Liver (tissue), 9 donors: Measurements from ENCODE around the gene ZC3HAV1. TPM values are rescaled to one million over a fixed set of nuclear protein-coding genes. Genes with fewer than 3 reads are reported as not detected.

Experiments
- DNase-seq: peaks from one replicate; pipeline ENCODE4 v3.0.0-alpha.2; 2017; ENCODE audit warnings: low spot score
- H3K27ac ChIP-seq, 2 donors: one replicate each; pipeline ENCODE4 v1.7.0; 2013; ENCODE audit warnings: inconsistent platforms in 2 of 2, low read length in 2 of 2, control low read depth in 1 of 2, low read depth in 1 of 2, mild to moderate bottlenecking in 1 of 2
- H3K27me3 ChIP-seq, 4 donors: one replicate each; pipeline versions ENCODE4 v1.6.1 to v1.7.0; 2013; ENCODE audit warnings: low read length in 3 of 4, inconsistent platforms in 1 of 4, mild to moderate bottlenecking in 1 of 4, moderate library complexity in 1 of 4; ENCODE audit not compliant: control insufficient read depth in 4 of 4, insufficient read depth in 4 of 4
- H3K36me3 ChIP-seq, 4 donors: one replicate each; pipeline versions ENCODE4 v1.6.1 to v1.7.0; 2013; ENCODE audit warnings: low read length in 3 of 4, mild to moderate bottlenecking in 3 of 4, low read depth in 1 of 4, moderate library complexity in 1 of 4; ENCODE audit not compliant: control insufficient read depth in 4 of 4, insufficient read depth in 3 of 4
- H3K4me1 ChIP-seq, 4 donors: one replicate each; pipeline versions ENCODE4 v1.6.1 to v1.7.0; 2013; ENCODE audit warnings: low read length in 3 of 4, mild to moderate bottlenecking in 3 of 4, moderate library complexity in 1 of 4; ENCODE audit not compliant: control insufficient read depth in 4 of 4, insufficient read depth in 4 of 4
- H3K4me3 ChIP-seq, 3 donors: one replicate each; pipeline versions ENCODE4 v1.6.1 to v1.7.0; 2013; ENCODE audit warnings: low read length in 3 of 3, control low read depth in 1 of 3, low read depth in 1 of 3, mild to moderate bottlenecking in 1 of 3
- H3K9ac ChIP-seq, 2 donors: one replicate each; pipeline ENCODE4 v1.7.0; 2013; ENCODE audit warnings: low read length in 2 of 2, mild to moderate bottlenecking in 2 of 2, moderate library complexity in 2 of 2, control low read depth in 1 of 2, low read depth in 1 of 2
- H3K9me3 ChIP-seq, 4 donors: one replicate each; pipeline versions ENCODE4 v1.6.1 to v1.7.0; 2013; ENCODE audit warnings: low read length in 3 of 4; ENCODE audit not compliant: control insufficient read depth in 4 of 4
- ATF3 ChIP-seq: IDR thresholded peaks from 2 replicates; pipeline ENCODE4 v1.6.1; 2016; ENCODE audit warnings: antibody characterized with exemption
- EGR1 ChIP-seq, 2 donors: IDR thresholded peaks; 2 replicates each; pipeline ENCODE4 v1.6.1; 2016 to 2018; ENCODE audit warnings: antibody characterized with exemption in 2 of 2, low read depth in 2 of 2
- FOXA1 ChIP-seq: IDR thresholded peaks from 2 replicates; pipeline ENCODE4 v1.6.1; 2016; ENCODE audit warnings: antibody characterized with exemption
- FOXA2 ChIP-seq: IDR thresholded peaks from 2 replicates; pipeline ENCODE4 v1.6.1; 2016; ENCODE audit warnings: antibody characterized with exemption
- GABPA ChIP-seq, 2 donors: IDR thresholded peaks in 1 of 2; conservative IDR thresholded peaks in 1 of 2; 2 replicates each; pipeline ENCODE4 v1.6.1; 2016; ENCODE audit warnings: antibody characterized with exemption in 2 of 2, mild to moderate bottlenecking in 1 of 2, moderate library complexity in 1 of 2
- HNF4A ChIP-seq, 2 donors: conservative IDR thresholded peaks; 2 replicates each; pipeline ENCODE4 v1.6.1; 2016; ENCODE audit warnings: antibody characterized with exemption in 2 of 2, mild to moderate bottlenecking in 2 of 2
- HNF4G ChIP-seq: IDR thresholded peaks from 2 replicates; pipeline ENCODE4 v1.6.1; 2016; ENCODE audit warnings: antibody characterized with exemption
- JUND ChIP-seq, 2 donors: IDR thresholded peaks; 2 replicates each; pipeline ENCODE4 v1.6.1; 2016; ENCODE audit warnings: antibody characterized with exemption in 2 of 2
- MAX ChIP-seq: IDR thresholded peaks from 2 replicates; pipeline ENCODE4 v1.6.1; 2016; ENCODE audit warnings: antibody characterized with exemption
- NR2F2 ChIP-seq: IDR thresholded peaks from 2 replicates; pipeline ENCODE4 v1.6.1; 2016; ENCODE audit warnings: antibody characterized with exemption
- RAD21 ChIP-seq, 2 donors: IDR thresholded peaks; 2 replicates each; pipeline ENCODE4 v1.6.1; 2016; ENCODE audit warnings: antibody characterized with exemption in 2 of 2, mild to moderate bottlenecking in 2 of 2
- RXRA ChIP-seq, 2 donors: IDR thresholded peaks; 2 replicates each; pipeline ENCODE4 v1.6.1; 2017 to 2018; ENCODE audit warnings: antibody characterized with exemption in 2 of 2, mild to moderate bottlenecking in 1 of 2
- TAF1 ChIP-seq: conservative IDR thresholded peaks from 2 replicates; pipeline ENCODE4 v1.6.1; 2016; ENCODE audit warnings: antibody characterized with exemption, mild to moderate bottlenecking
- ZBTB33 ChIP-seq: IDR thresholded peaks from 2 replicates; pipeline ENCODE4 v1.6.1; 2016; ENCODE audit warnings: antibody characterized with exemption
- WGBS: extraction: QIAGEN DNeasy Blood & Tissue Kit; methylation state at CpG from one replicate; pipeline ENCODE4 v1.1.7; 2013; 5-methylcytosine and 5-hydroxymethylcytosine counted together
- polyA plus RNA-seq, 2 donors: library from polyadenylated mRNA; stranded (reverse) in 1 of 2; unstranded in 1 of 2; fragments of 200-250 nt in 1 of 2; fragments of >200 nt in 1 of 2; fragmentation: Nextera tagmentation in 1 of 2; extraction: Ambion mirVana in 1 of 2; gene quantifications; one replicate each; pipeline versions ENCODE4 v1.2.1 to v1.2.3, GENCODE V29; 2013 to 2015
- total RNA-seq, 2 donors: library from RNA; depleted of rRNA; stranded (reverse); fragments of >200 nt; gene quantifications; one replicate each; pipeline ENCODE4 v1.2.3, GENCODE V29; 2014
- donor health status: healthy.
- donor health status: healthy.
- donor health status: healthy.
- donor health status: healthy.
- donor health status: healthy.

ZC3HAV1 gene
- total and polyA plus RNA-seq, 4 donors, result 6.6 to 40.5 (median 16.5) TPM

- H3K27ac ChIP-seq, result no peak overlapping the region
- H3K4me1 ChIP-seq, result peaks cover 0 to 4% (median 0%) of the 10 kb centered on the region in 4 donors
- 96% methylated on average over 6 of the region's 6 CpGs for WGBS
- H3K27me3 ChIP-seq, result no peaks in the 10 kb centered on the region
- H3K9ac ChIP-seq, result no peak overlapping the region
- no peak for DNase-seq
- H3K36me3 ChIP-seq, result peaks cover 8 to 36% (median 28%) of the 10 kb centered on the region in 4 donors
- H3K9me3 ChIP-seq, result no peaks in the 10 kb centered on the region
- H3K4me3 ChIP-seq, result no peak overlapping the region
- no peak for TF ChIP-seq HNF4A (conservative IDR thresholded peaks at IDR 0.05)
Observed at GRCh38 chr7:139046143-139046542, 63.4 kb downstream of the ZC3HAV1 start.

GRCh38 chr7:139044813-139045794 is 64.4 kb downstream of the ZC3HAV1 start:
- Histone ChIP-seq H3K4me3 (no peak overlapping the region), H3K9me3 (no peaks in the 10 kb centered on the region), H3K27me3 (no peaks in the 10 kb centered on the region), H3K9ac (no peak overlapping the region), H3K36me3 (peaks cover 7 to 32% (median 21%) of the 10 kb centered on the region in 4 donors), H3K4me1 (peaks cover 0 to 4% (median 0%) of the 10 kb centered on the region in 4 donors), H3K27ac (no peak overlapping the region)
- no peak for TF ChIP-seq ATF3
- no peak for TF ChIP-seq JUND (IDR thresholded peaks at IDR 0.05)
- TF ChIP-seq FOXA2, result no peak
- no peak for TF ChIP-seq RAD21 (IDR thresholded peaks at IDR 0.05)
- no peak for TF ChIP-seq FOXA1
- no peak for TF ChIP-seq EGR1 (IDR thresholded peaks at IDR 0.05; ENCODE audit: low read depth in 2 of 2)
- no peak for TF ChIP-seq MAX
- TF ChIP-seq NR2F2, result no peak
- TF ChIP-seq HNF4G, result no peak
- no peak for TF ChIP-seq GABPA (IDR thresholded peaks at IDR 0.05 in 1 of 2, conservative IDR thresholded peaks at IDR 0.05 in 1 of 2)
- TF ChIP-seq ZBTB33, result no peak
- no peak for TF ChIP-seq TAF1
- TF ChIP-seq RXRA (IDR thresholded peaks at IDR 0.05), result no peak
- WGBS, result 84% methylated on average over 5 of the region's 5 CpGs
- DNase-seq, result no peak
